H1 (cell line): Measurements from ENCODE around the gene PREX1. TPM values are rescaled to one million over a fixed set of nuclear protein-coding genes. Genes with fewer than 3 reads are reported as not detected.
A peak's percentile ranks its signal among the peaks of the same experiment; 100 is the strongest.

Experiments
- CEBPB ChIP-seq: IDR thresholded peaks from 2 replicates; pipeline ENCODE4 v1.6.1; 2012; ENCODE audit warnings: low read depth, low read length
- CREB1 ChIP-seq: IDR thresholded peaks from 2 replicates; pipeline ENCODE4 v1.6.1; 2012; ENCODE audit warnings: inconsistent platforms
- NANOG ChIP-seq: IDR thresholded peaks from 2 replicates; pipeline ENCODE4 v1.6.1; 2011; ENCODE audit warnings: low read length, low read depth, mild to moderate bottlenecking, inconsistent platforms; ENCODE audit not compliant: insufficient read depth, poor library complexity, severe bottlenecking
- RBBP5 ChIP-seq: IDR thresholded peaks from 2 replicates; pipeline ENCODE4 v1.7.1; 2012; ENCODE audit warnings: low read depth, mild to moderate bottlenecking, inconsistent platforms, low read length, moderate library complexity, borderline replicate concordance
- polyA plus RNA-seq, 7 experiments: library from polyadenylated mRNA; depleted of rRNA in 3 of 7; stranded (reverse) in 5 of 7; unstranded in 2 of 7; fragments of >200 nt in 5 of 7; fragments of 200-250 nt in 2 of 7; gene quantifications; 1 replicate in 5 of 7; 2 replicates in 1 of 7; 4 replicates in 1 of 7; pipeline versions ENCODE4 v1.2.1 to v1.2.3, GENCODE V29; 2011 to 2013; ENCODE audit warnings: missing spikeins in 2 of 7, mixed read lengths in 2 of 7
- total RNA-seq: library from RNA; stranded (reverse); fragmentation: NEBNext Ultra II Directional; extraction: Animal tissue kit (Norgen Biotek cat#: 25700); gene quantifications from 2 replicates; pipeline ENCODE4 v1.2.1, GENCODE V29; 2021

PREX1 gene
- total and polyA plus RNA-seq, 2 of the 8 experiments (the other 6 are each of a cell fraction or from before 2014, with no cell fraction given): 10.7 to 12.8 TPM

DNA sequence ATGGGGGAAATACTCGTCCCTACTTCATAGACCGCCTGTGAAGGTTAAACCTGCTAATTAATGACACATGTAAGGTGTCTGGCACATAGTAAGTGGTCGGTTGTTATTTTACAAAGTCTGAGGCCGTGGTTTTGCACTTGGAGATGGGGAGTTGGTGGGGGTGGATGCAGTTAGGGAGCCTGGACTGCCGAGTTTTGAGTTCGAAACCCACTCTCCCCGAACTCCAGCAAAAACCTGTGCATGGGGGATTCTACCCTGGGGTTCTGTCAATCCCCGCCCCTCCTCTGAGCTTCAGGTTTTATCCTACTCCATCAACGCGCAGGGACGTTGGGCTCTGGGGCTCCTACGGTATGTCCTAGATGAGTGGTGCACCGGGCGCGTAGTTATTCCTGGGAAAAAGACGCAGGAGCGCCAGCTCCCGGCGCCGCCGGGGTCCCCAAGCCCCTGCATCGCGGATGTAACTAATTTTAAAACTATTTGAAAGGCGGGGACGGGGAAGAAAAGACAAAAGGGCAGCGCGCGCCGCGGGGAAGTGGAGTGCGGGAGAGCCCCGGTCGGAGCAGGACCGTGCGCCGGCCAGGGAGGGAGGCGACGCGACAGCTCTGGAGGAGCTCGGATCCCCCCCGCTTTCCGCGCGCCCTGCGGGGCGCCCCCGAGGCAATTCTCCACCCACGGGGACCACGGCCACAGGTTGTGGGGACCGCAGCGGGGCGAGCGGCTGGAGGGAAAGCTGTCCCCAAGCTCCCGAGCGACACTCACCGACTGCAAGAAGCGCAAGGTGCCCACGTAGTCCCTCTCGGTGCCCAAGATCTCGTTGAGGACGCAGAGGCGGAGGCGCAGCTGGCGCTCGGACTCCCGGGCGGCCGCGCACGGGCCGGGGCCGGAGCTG lies 672 bp downstream of the PREX1 start (continued):
- no peak for TF ChIP-seq NANOG
- no peak for TF ChIP-seq RBBP5
- no peak for TF ChIP-seq CEBPB
- TF ChIP-seq CREB1: 0 out of 2 replicates have a peak, but pooled peaks have one; percentile 1
